Esophagus muscularis mucosa (tissue), 4 donors: Measurements from ENCODE around the gene TPRX2.

ENCODE experiments used
- EP300 ChIP-seq: sonication (generic); formaldehyde crosslinking; IDR thresholded peaks from one replicate; pipeline ENCODE4 v1.6.1; 2017; ENCODE audit warnings: antibody characterized with exemption
- POLR2A ChIP-seq: fragments of 450-650 bp; IDR thresholded peaks from one replicate; pipeline ENCODE4 v1.6.1; 2017; ENCODE audit warnings: antibody characterized with exemption, moderate library complexity, mild to moderate bottlenecking, low read depth
- POLR2AphosphoS5 ChIP-seq, 2 donors: sonication (generic); formaldehyde crosslinking; IDR thresholded peaks; one replicate each; pipeline ENCODE4 v1.6.1; 2017; ENCODE audit warnings: antibody characterized with exemption in 2 of 2
- TF ChIP-seq, protein P1 (sequence below), 3 experiments: fragments of 200-600 bp in 2 of 3; fragments of 450-650 bp in 1 of 3; sonication (generic) in 2 of 3; IDR thresholded peaks; one replicate each; pipeline ENCODE4 v1.5.1; 2017 to 2019; ENCODE audit warnings: antibody characterized with exemption in 3 of 3, mild to moderate bottlenecking in 2 of 3, moderate library complexity in 1 of 3

- TF ChIP-seq, protein P1, sequence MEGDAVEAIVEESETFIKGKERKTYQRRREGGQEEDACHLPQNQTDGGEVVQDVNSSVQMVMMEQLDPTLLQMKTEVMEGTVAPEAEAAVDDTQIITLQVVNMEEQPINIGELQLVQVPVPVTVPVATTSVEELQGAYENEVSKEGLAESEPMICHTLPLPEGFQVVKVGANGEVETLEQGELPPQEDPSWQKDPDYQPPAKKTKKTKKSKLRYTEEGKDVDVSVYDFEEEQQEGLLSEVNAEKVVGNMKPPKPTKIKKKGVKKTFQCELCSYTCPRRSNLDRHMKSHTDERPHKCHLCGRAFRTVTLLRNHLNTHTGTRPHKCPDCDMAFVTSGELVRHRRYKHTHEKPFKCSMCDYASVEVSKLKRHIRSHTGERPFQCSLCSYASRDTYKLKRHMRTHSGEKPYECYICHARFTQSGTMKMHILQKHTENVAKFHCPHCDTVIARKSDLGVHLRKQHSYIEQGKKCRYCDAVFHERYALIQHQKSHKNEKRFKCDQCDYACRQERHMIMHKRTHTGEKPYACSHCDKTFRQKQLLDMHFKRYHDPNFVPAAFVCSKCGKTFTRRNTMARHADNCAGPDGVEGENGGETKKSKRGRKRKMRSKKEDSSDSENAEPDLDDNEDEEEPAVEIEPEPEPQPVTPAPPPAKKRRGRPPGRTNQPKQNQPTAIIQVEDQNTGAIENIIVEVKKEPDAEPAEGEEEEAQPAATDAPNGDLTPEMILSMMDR (IDR thresholded peaks at IDR 0.05): no peak
- TF ChIP-seq POLR2A (no peak), POLR2AphosphoS5 (IDR thresholded peaks at IDR 0.05) (no peak), EP300 (no peak)
Measured at GRCh38 chr19:47820410-47820809, 38.6 kb upstream of the TPRX2 start.
